Hepatocyte (in vitro differentiated cells): ENCODE results near the gene SLX4IP.

Experiments
- CTCF ChIP-seq: fragments of 200-600 bp; sonication (generic); IDR thresholded peaks from 2 replicates; pipeline ENCODE4 v1.5.1; 2016; ENCODE audit warnings: antibody characterized with exemption, mild to moderate bottlenecking; ENCODE audit not compliant: poor library complexity
- EZH2 ChIP-seq: fragments of 200-600 bp; sonication (generic); IDR thresholded peaks from 2 replicates; pipeline ENCODE4 v1.6.1; 2016; ENCODE audit warnings: antibody characterized with exemption, mild to moderate bottlenecking, borderline replicate concordance
- EZH2phosphoT487 ChIP-seq: fragments of 200-600 bp; sonication (generic); IDR thresholded peaks from one replicate; pipeline ENCODE4 v1.6.1; 2018; ENCODE audit warnings: antibody characterized with exemption, mild to moderate bottlenecking, low read depth, moderate library complexity; ENCODE audit not compliant: unreplicated experiment, severe bottlenecking

DNA sequence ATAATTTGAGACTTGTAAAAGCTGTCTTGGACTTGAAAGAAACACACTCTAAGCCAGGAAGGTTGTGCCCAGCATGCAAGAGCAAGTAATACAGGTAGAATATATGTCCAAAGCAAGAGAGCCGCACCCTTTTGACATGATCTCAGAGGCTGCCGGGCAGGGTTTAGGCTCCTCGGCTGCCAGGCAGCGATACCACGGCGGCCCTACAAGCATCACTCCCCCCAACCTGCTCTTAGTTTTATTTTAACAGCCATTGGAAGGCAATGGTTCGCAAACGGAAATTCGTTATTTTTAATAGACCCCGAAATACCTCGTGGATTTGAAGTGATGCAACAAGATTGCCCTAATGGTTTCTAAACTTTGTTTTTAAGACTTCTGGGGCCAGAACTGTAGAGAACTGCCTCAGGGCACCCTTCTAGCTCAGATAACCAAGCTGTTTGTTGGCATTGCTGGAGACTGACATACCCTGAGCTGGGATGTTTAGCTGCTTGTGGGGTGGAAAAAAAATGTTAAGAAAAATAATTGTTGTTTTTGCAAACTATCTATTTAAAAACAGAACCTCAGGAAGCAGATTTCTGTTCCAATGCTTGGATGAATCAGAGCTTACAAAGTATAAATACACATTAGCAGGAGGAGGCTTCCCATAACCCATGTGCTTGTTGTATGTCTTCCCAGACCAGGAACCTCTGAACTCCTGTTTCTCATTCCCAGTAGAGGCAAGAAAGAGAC, 199.7 kb downstream of the SLX4IP start:
- no peak for TF ChIP-seq EZH2
- no peak for TF ChIP-seq CTCF
- no peak for TF ChIP-seq EZH2phosphoT487
